Ascending aorta (tissue), 2 donors: ENCODE measurements around the gene XAB2. TPM values are rescaled to one million over a fixed set of nuclear protein-coding genes. Genes with fewer than 3 reads are reported as not detected.

Source experiments
- DNase-seq, 2 donors: peaks; one replicate each; pipeline ENCODE4 v3.0.0-alpha.2; 2019; ENCODE audit warnings: low spot score in 2 of 2
- H3K27ac ChIP-seq, 2 donors: fragments of 200-600 bp; sonication (generic); one replicate each; pipeline ENCODE4 v1.5.1; 2016 to 2017; ENCODE audit warnings: mild to moderate bottlenecking in 1 of 2
- H3K27me3 ChIP-seq: fragments of 200-600 bp; sonication (generic); one replicate; pipeline ENCODE4 v1.5.1; 2017
- H3K36me3 ChIP-seq, 2 donors: fragments of 200-600 bp; sonication (generic); one replicate each; pipeline ENCODE4 v1.5.1; 2016
- H3K4me1 ChIP-seq, 2 donors: fragments of 200-600 bp; sonication (generic); one replicate each; pipeline ENCODE4 v1.5.1; 2016 to 2017; ENCODE audit warnings: mild to moderate bottlenecking in 1 of 2
- H3K4me3 ChIP-seq, 2 donors: fragments of 200-600 bp; sonication (generic); one replicate each; pipeline ENCODE4 v1.5.1; 2016 to 2017; ENCODE audit warnings: mild to moderate bottlenecking in 1 of 2
- H3K9me3 ChIP-seq, 2 donors: fragments of 200-600 bp; sonication (generic); one replicate each; pipeline ENCODE4 v1.5.1; 2016
- CTCF ChIP-seq, 3 experiments: fragments of 200-600 bp in 2 of 3; fragments of 450-650 bp in 1 of 3; sonication (generic) in 2 of 3; IDR thresholded peaks; one replicate each; pipeline ENCODE4 v1.5.1; 2016 to 2019; ENCODE audit warnings: antibody characterized with exemption in 3 of 3, mild to moderate bottlenecking in 1 of 3, moderate library complexity in 1 of 3
- intact Hi-C: fragments of 100-400 bp; cut with DNase I; formaldehyde crosslinking; loops from one replicate; pipeline ENCODE4 v1.15.1; 2023
- total RNA-seq: library from RNA; depleted of rRNA; stranded (reverse); fragments of >200 nt; gene quantifications from one replicate; pipeline ENCODE4 v1.1.0, GENCODE V29; 2016

Gene XAB2
- total RNA-seq, 1 donor from 2014 or later: 18.4 TPM

GRCh38 chr19:7672522-7672921 lies 43.2 kb upstream of the XAB2 start:
- no peak for DNase-seq
- TF ChIP-seq CTCF (IDR thresholded peaks at IDR 0.05): no peak
- no peak overlapping the region for H3K27ac ChIP-seq
- H3K4me1 ChIP-seq: no peaks in the 10 kb centered on the region
- H3K36me3 ChIP-seq: no peaks in the 10 kb centered on the region
- H3K9me3 ChIP-seq: no peaks in the 10 kb centered on the region
- no peaks in the 10 kb centered on the region for H3K27me3 ChIP-seq
- no peak overlapping the region for H3K4me3 ChIP-seq
- intact Hi-C loops: no loop called here

GRCh38 chr19:7670790-7671189 lies 41.4 kb upstream of the XAB2 start:
- Histone ChIP-seq H3K27me3 (no peaks in the 10 kb centered on the region), H3K27ac (no peak overlapping the region), H3K4me3 (no peak overlapping the region), H3K9me3 (no peaks in the 10 kb centered on the region), H3K4me1 (no peaks in the 10 kb centered on the region), H3K36me3 (no peaks in the 10 kb centered on the region)
- no peak for TF ChIP-seq CTCF (IDR thresholded peaks at IDR 0.05)
- intact Hi-C loops: no loop called here
- DNase-seq: no peak

- intact Hi-C loops: no loop called here
- no peak for DNase-seq
- Histone ChIP-seq H3K9me3 (no peaks in the 10 kb centered on the region), H3K27ac (no peak overlapping the region), H3K4me1 (no peaks in the 10 kb centered on the region), H3K36me3 (no peaks in the 10 kb centered on the region), H3K4me3 (peak overlapping the region in 1 of 2 donors; percentile 20), H3K27me3 (no peaks in the 10 kb centered on the region)
- no peak for TF ChIP-seq CTCF (IDR thresholded peaks at IDR 0.05)
These were observed 40.9 kb upstream of the XAB2 start for GRCh38 chr19:7670150-7670783.

GRCh38 chr19:7669641-7670040 lies 40.3 kb upstream of the XAB2 start:
- no peak overlapping the region for H3K4me3 ChIP-seq
- no peaks in the 10 kb centered on the region for H3K36me3 ChIP-seq
- no peaks in the 10 kb centered on the region for H3K9me3 ChIP-seq
- no peak for TF ChIP-seq CTCF (IDR thresholded peaks at IDR 0.05)
- H3K27ac ChIP-seq: no peak overlapping the region
- no peaks in the 10 kb centered on the region for H3K27me3 ChIP-seq
- no peak for DNase-seq
- H3K4me1 ChIP-seq: no peaks in the 10 kb centered on the region
- intact Hi-C loops: no loop called here

- intact Hi-C loops: no loop called here
- Histone ChIP-seq H3K27me3 (no peaks in the 10 kb centered on the region), H3K4me3 (no peak within 1 kb of the TSS), H3K36me3 (no peaks in the 10 kb centered on the region), H3K9me3 (no peaks in the 10 kb centered on the region), H3K27ac (no peak within 1 kb of the TSS), H3K4me1 (no peaks in the 10 kb centered on the region)
- no peak for TF ChIP-seq CTCF (IDR thresholded peaks at IDR 0.05)
- no peak for DNase-seq
These were observed 39.5 kb upstream of the XAB2 start, which contains the start of gene RETN for GRCh38 chr19:7668842-7669241. Gene RETN, plus strand, starts transcription at chr19:7669049. Its CDS starts 278 bp downstream, at chr19:7669327.

- Histone ChIP-seq H3K4me1 (no peaks in the 10 kb centered on the region), H3K27ac (no peak overlapping the region), H3K4me3 (no peak overlapping the region), H3K9me3 (no peaks in the 10 kb centered on the region), H3K36me3 (no peaks in the 10 kb centered on the region), H3K27me3 (no peaks in the 10 kb centered on the region)
- no peak for TF ChIP-seq CTCF (IDR thresholded peaks at IDR 0.05)
- DNase-seq: no peak
- intact Hi-C loops: no loop called here
These were observed 35.7 kb upstream of the XAB2 start for GRCh38 chr19:7665076-7665475.
